GM18858 (cell line): ENCODE data around the gene KCNIP1.

Experiments
- ATAC-seq: cut with Tn5 transposase; IDR thresholded peaks from one replicate; pipeline ENCODE4 v1.9.1; 2021; ENCODE audit not compliant: unreplicated experiment

Gene KCNIP1

DNA sequence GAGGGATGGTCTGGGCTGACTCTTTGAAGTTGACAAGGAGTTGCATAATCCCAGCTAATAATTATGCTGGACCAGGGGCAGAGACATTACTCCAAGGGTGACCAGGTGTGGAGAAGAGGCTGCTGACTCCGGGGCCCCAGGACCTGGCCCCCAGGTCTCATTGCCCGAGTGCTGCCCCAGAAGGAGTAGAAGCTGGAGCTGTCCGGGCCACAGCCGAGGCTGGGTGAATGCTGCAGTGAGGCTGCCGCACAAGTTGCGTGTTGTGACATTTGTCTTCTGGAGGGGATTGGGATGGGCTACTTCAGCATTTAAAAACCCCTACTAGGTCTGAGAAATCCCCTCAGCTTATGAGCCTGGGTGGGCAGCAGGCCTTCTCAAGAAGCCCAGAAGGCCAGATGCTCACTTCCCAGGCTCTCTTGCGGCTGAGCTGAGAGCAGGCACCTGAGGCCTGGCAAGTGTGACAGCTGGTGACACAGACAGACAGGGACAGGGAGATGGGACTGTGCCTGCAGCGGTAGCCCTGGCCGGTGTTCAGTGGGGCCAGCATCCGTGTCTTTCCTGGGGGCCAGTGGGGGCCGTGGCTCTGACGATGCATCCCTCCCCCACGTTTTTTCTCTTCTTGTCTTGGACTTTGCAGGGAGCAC lies 122.8 kb downstream of the KCNIP1 start:
- ATAC-seq, result no peak

- no peak for ATAC-seq
Measured at GRCh38 chr5:170627271-170627670, 123.5 kb downstream of the KCNIP1 start.

DNA sequence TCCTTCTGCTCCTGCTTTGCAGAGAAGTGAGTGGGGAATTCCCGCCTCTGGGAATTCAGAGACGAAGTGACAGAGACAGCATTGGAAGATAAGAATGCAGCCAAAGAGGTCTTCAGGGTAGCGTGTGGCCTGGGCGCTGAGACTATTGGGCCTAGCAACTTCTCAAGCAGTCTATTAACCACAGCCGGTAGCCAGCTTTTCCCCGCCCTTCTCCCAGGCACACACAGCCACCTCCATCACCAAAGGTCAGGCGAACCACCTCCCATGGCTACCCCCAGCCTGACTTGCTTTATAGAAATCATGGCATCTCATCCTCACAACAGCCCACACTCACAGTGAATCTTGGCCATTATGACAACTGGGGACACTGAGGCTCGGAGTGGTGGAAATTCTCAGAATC lies 124.2 kb downstream of the KCNIP1 start:
- ATAC-seq, result no peak

- ATAC-seq, result no peak
Measured at GRCh38 chr5:170628691-170629565, 125.1 kb downstream of the KCNIP1 start.

DNA sequence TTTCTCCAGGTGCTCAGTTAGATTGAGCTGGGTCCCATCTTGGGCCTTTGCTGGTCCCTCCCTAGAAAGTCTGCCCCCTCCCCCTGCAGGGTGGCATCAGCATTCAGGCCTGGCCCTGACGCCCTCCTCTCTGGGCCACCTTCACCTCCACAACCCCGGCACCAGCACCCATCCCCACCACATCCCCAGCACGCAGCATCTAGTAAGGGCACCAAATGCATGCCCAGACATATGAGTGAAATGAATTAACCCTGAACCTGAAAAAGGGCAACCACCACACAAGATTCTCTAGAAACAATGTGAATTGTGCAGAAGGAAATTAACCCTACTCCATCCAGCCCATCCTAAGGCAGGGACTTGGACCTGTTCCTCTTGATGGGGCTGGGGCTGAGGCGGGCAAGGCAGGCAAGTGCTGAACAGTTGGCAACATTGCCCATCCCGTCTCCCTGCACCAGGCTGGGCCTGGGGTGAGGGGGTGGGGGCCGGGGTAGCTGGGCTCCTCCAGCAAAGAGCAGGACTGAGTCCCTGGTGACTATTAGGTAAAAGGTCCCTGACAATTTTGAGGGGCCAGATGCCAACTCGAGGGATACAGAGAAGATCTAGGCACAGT lies 125.9 kb downstream of the KCNIP1 start:
- ATAC-seq, result no peak

DNA sequence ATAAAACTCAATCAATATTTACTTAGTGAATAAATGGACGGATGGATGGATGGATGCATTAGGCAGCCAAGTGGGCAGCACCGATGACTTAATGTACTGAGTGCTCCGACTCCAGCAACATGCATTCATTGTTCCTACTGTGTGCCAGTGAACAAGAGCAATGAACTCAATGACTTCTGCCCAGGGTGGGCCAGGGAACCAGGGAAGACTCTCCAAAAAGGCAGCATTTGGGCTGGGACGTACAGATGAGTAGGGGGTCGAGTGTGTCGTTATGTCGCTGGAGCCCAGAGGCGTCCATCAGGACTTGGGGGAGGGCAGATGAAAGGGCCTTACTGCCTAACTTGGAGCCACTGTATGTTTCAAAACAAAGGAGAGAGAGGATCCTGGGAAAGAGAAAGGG lies 126.4 kb downstream of the KCNIP1 start:
- ATAC-seq, result no peak

GRCh38 chr5:170630711-170631141 lies 126.9 kb downstream of the KCNIP1 start:
- ATAC-seq, result no peak

GRCh38 chr5:170631466-170632195 lies 127.8 kb downstream of the KCNIP1 start:
- no peak for ATAC-seq

GRCh38 chr5:170632266-170632984 lies 128.6 kb downstream of the KCNIP1 start:
- ATAC-seq, result no peak

DNA sequence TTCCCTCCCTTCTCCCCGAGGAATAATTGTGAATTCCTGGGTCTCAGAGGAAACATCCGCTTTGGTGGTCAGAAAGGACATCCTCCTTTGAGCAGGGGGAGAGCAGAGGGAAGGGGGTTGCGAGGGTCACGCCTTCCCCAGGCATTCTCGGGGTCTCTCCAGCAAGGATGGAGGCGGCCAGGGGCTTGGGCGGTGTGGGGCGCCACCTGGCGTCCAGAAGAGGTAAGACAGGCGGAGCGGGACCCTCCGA lies 129.1 kb downstream of the KCNIP1 start:
- no peak for ATAC-seq

GRCh38 chr5:170633235-170634081 lies 129.6 kb downstream of the KCNIP1 start:
- ATAC-seq, result no peak

GRCh38 chr5:170634256-170634990 lies 130.6 kb downstream of the KCNIP1 start:
- no peak for ATAC-seq

DNA sequence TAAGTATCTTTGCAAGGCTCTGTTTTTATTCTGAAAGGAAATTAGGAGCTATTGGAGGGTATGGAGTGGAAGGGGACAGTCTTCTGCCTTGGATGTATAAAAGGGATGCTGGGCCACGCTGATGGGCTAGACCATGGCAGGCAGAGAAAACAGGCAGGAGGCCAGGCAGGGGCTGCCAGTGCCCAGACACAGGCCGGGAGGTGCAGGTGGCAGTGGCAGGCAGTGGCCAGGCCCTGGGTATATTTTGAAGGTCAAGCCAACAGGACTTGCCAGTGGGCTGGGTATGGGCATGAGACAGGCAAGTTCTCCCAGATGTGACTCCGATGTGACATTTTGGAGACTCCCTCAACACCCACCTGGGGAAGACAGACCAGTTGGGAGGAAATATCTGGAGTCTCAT lies 131.9 kb downstream of the KCNIP1 start:
- ATAC-seq, result no peak

GRCh38 chr5:170636206-170636605 lies 132.4 kb downstream of the KCNIP1 start:
- no peak for ATAC-seq

- no peak for ATAC-seq
Measured at GRCh38 chr5:170636801-170637477, 133.1 kb downstream of the KCNIP1 start.

DNA sequence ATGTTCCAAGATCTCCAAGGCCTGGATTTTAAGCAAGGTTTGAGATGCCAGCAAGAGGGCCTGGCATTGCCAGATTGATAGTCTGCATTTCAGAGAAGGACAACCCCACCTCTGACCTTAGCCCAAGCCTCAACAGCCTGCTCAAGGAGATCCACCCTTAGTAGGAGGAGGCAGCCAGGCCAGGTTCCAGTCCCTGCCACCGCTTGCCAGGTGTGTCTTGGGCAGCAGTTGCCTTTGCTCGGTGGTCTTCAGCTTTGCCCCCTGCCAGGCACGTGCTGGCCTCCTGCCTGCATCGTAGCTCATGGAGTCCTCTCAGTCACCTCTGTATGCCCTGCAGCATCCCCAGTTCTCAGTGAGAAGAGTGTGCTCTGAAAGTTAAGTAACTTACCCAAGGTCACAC lies 134.2 kb downstream of the KCNIP1 start:
- no peak for ATAC-seq

GRCh38 chr5:170638454-170639220 lies 134.8 kb downstream of the KCNIP1 start:
- ATAC-seq, result no peak
